ENCODE results near the gene CENPVL2. TPM values are rescaled to one million over a fixed set of nuclear protein-coding genes. Genes with fewer than 3 reads are reported as not detected.
"Not testable (repeated sequence)": the region's sequence is repeated elsewhere in the genome, so short reads cannot be mapped to it uniquely, and the experiment has no call there.

Gene CENPVL2
- not detected for total RNA-seq
- long read RNA-seq = 0 reads

GRCh38 chrX:51682720-51683062 lies at the start of gene CENPVL2:
Gene CENPVL2 (minus strand): TSS chrX:51682831. CDS start chrX:51682831, 0 bp downstream.
- H3K9me3 ChIP-seq (replicated peaks); intact Hi-C loops (cut with micrococcal nuclease); H3K4me1 ChIP-seq; H3K27ac ChIP-seq (replicated peaks); H3K4me3 ChIP-seq; H3K36me3 ChIP-seq; DNase-seq; H3K27me3 ChIP-seq (ENCODE audit: low read depth): not testable (repeated sequence)

GRCh38 chrX:51728202-51728601 lies 45.6 kb upstream of the CENPVL2 start:
- Histone ChIP-seq H3K27ac (replicated peaks) (no peak overlapping the region), H3K4me3 (no peak overlapping the region), H3K4me1 (no peaks in the 10 kb centered on the region), H3K36me3 (no peaks in the 10 kb centered on the region), H3K9me3 (replicated peaks) (no peaks in the 10 kb centered on the region), H3K27me3 (ENCODE audit: low read depth) (peaks cover 26% of the 10 kb centered on the region)
- no peak for TF ChIP-seq CTCF (IDR thresholded peaks at IDR 0.05; ENCODE audit: borderline replicate concordance)
- intact Hi-C loops (cut with micrococcal nuclease) = no loop called here
- DNase-seq = no peak

- intact Hi-C loops (cut with micrococcal nuclease); H3K4me3 ChIP-seq; H3K9me3 ChIP-seq (replicated peaks); H3K36me3 ChIP-seq; H3K27ac ChIP-seq (replicated peaks); H3K27me3 ChIP-seq (ENCODE audit: low read depth); DNase-seq; H3K4me1 ChIP-seq: not testable (repeated sequence)
These were observed 30.5 kb upstream of the CENPVL2 start for GRCh38 chrX:51712943-51713647.

GRCh38 chrX:51710277-51711164 lies 27.9 kb upstream of the CENPVL2 start, which contains the start of gene CENPVL1:
Gene CENPVL1 (plus strand): TSS chrX:51710512. CDS start chrX:51710512, 0 bp downstream.
- intact Hi-C loops (cut with micrococcal nuclease); H3K27ac ChIP-seq (replicated peaks); H3K4me3 ChIP-seq; H3K27me3 ChIP-seq (ENCODE audit: low read depth); H3K9me3 ChIP-seq (replicated peaks); DNase-seq; H3K4me1 ChIP-seq; H3K36me3 ChIP-seq: not testable (repeated sequence)

GRCh38 chrX:51697397-51697796 lies 14.8 kb upstream of the CENPVL2 start:
- intact Hi-C loops (cut with micrococcal nuclease) = no loop called here
- no peak for DNase-seq
- Histone ChIP-seq H3K27ac (replicated peaks) (no peak overlapping the region), H3K4me3 (no peak overlapping the region), H3K36me3 (no peaks in the 10 kb centered on the region), H3K27me3 (ENCODE audit: low read depth) (peaks cover 5% of the 10 kb centered on the region), H3K9me3 (replicated peaks) (no peaks in the 10 kb centered on the region), H3K4me1 (no peaks in the 10 kb centered on the region)
- no peak for TF ChIP-seq CTCF (IDR thresholded peaks at IDR 0.05; ENCODE audit: borderline replicate concordance)

GRCh38 chrX:51694254-51694653 lies 11.6 kb upstream of the CENPVL2 start:
- Histone ChIP-seq H3K4me3 (no peak overlapping the region), H3K9me3 (replicated peaks) (no peaks in the 10 kb centered on the region), H3K27me3 (ENCODE audit: low read depth) (peaks cover 5% of the 10 kb centered on the region), H3K4me1 (no peaks in the 10 kb centered on the region), H3K27ac (replicated peaks) (no peak overlapping the region), H3K36me3 (no peaks in the 10 kb centered on the region)
- no peak for TF ChIP-seq CTCF (IDR thresholded peaks at IDR 0.05; ENCODE audit: borderline replicate concordance)
- intact Hi-C loops (cut with micrococcal nuclease) = no loop called here
- DNase-seq = no peak

GRCh38 chrX:51681808-51682719 lies 567 bp downstream of the CENPVL2 start:
- H3K27me3 ChIP-seq (ENCODE audit: low read depth); H3K4me3 ChIP-seq; intact Hi-C loops (cut with micrococcal nuclease); DNase-seq; H3K36me3 ChIP-seq; H3K4me1 ChIP-seq; H3K9me3 ChIP-seq (replicated peaks); H3K27ac ChIP-seq (replicated peaks): not testable (repeated sequence)

- H3K27ac ChIP-seq (replicated peaks); H3K4me1 ChIP-seq; intact Hi-C loops (cut with micrococcal nuclease); H3K9me3 ChIP-seq (replicated peaks); DNase-seq; H3K4me3 ChIP-seq; H3K27me3 ChIP-seq (ENCODE audit: low read depth); H3K36me3 ChIP-seq: not testable (repeated sequence)
These were observed 2.8 kb downstream of the CENPVL2 start for GRCh38 chrX:51679689-51680433.

All from left ventricle myocardium inferior (tissue), 1 donor.